A549 treated with GW870086 at 1 μM for 4 hours (cell line): Measurements from ENCODE around the gene MED15. TPM values are rescaled to one million over a fixed set of nuclear protein-coding genes. Genes with fewer than 3 reads are reported as not detected.

Experiments
- total RNA-seq: library from RNA; stranded (reverse); fragments of 200-300 nt; extraction: Qiagen RNA extraction; gene quantifications from 5 replicates; pipeline ENCODE4 v1.2.3, GENCODE V29; 2022; ENCODE audit warnings: low read depth

The MED15 gene
- total RNA-seq = 51.5 to 66.4 TPM (median 60.9 TPM) in 5 replicates

GRCh38 chr22:20507253-20508066, at the start of gene MED15:
MED15 (plus strand) TSS chr22:20507610; CDS start chr22:20507679, 69 bp downstream.

GRCh38 chr22:20494978-20495860, 12.2 kb upstream of the MED15 start, which contains the start of gene KLHL22:
KLHL22 (minus strand) TSS chr22:20495795; CDS start chr22:20489211, 6,584 bp downstream.

Other genes starting within 250 kb of the MED15 start
- 8.0 to 12.4 TPM (median 11.6 TPM) in 5 replicates for gene RTN4R, start 239.3 kb upstream of the MED15 start, total RNA-seq
- 29.8 to 44.3 TPM (median 42.0 TPM) in 5 replicates for gene DGCR6L, start 187.6 kb upstream of the MED15 start, total RNA-seq
- 5.7 to 7.8 TPM (median 6.8 TPM) in 5 replicates for gene ZNF74, start 113.5 kb upstream of the MED15 start, total RNA-seq
- gene SCARF2, start 69.8 kb upstream of the MED15 start, total RNA-seq = 0.71 to 1.6 TPM (median 0.97 TPM) in 5 replicates
- 7.0 to 11.2 TPM (median 10.2 TPM) in 5 replicates for gene KLHL22, start 11.8 kb upstream of the MED15 start, total RNA-seq